ENCODE results near the gene ZNF677.
"Not testable (repeated sequence)": the region's sequence is repeated elsewhere in the genome, so short reads cannot be mapped to it uniquely, and the experiment has no call there.

The ZNF677 gene

DNA sequence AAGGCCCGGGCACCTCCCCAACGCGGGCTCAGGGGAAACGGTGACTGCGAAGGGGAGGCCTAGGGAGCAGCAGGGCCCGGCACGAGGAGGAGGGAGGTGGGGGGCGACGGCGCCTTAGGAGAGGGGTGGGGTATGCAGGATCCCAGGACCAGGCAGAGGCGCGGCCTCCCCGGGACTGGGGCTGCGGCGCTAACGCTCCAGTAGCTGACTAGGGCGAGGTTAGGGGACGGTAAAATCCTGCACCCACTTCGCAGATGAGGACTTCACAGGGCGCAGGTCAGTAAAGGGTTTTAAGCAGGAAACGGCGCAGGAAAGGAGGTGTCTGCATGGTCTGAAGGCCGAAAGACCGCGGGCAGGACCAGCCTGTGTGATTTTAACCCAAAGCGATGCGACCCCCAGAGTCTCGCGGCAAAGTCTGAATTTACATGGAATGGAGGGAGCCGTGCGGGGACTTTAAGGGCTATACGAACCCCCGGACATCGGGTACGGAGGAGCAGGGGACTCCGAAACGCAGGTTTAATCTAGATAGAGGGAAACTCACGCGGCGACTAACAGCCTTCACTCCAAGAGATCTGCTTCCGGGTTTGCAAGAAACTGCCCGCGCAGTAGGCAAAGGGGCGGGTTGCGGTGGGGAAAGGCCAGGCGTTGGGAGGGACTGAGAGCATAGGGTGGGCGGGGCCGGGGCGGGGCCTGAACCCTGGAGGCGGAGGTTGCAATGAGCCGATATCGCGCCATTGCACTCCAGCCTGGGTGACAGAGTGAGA lies 61.7 kb downstream of the ZNF677 start, which contains the start of gene ZNF665:
Gene ZNF665, minus strand, starts transcription at position 588 of the 764 bp plus-strand sequence. CDS start 10,460 bp downstream, outside the sequence.
- peak; percentile 5 for DNase-seq

DNA sequence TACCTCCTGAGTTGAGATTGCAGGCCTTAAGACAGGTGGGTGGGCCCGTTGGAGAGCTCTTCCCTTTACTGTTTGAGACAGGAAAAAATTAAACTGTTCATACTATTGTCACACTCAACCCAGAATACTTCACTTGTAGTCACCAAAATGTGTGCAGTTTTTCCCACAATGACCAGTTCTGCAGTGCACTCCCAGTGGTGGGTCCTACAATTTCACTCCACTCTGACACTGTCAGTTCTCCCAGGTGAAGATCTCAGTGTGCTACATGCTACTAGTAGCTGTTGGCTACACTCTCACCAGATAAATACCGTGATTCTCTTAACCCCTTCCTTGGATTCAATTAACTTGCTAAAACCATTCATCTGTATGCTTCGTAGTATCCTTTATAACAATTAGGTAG lies 64.4 kb downstream of the ZNF677 start:
- DNase-seq = no peak

- not testable (repeated sequence) for DNase-seq
Observed at GRCh38 chr19:53189691-53190198, 64.9 kb downstream of the ZNF677 start.

All from NCI-H1105 (cell line).